HEK293 (cell line): ENCODE results near the gene LIMK2.

ENCODE experiments used
- CTCF ChIA-PET: fragments of 350-600 bp; formaldehyde crosslinking; extraction: SDS; loops from one replicate; lab custom pipeline; 2021; ENCODE audit warnings: antibody characterized with exemption; lab: Yijun Ruan, JAX
- POLR2A ChIA-PET: fragments of 300-600 bp; formaldehyde crosslinking; extraction: SDS; loops from one replicate; lab custom pipeline; 2020; ENCODE audit warnings: antibody characterized with exemption, inconsistent platforms; lab: Yijun Ruan, JAX
- H3K27ac ChIP-seq: fragments of 200-500 bp; sonication (Bioruptor generic); 2 replicates; pipeline ENCODE4 v1.5.1; 2014; ENCODE audit warnings: low read depth, low read length, control low read depth, inconsistent platforms; ENCODE audit errors: extremely low read depth
- H3K36me3 ChIP-seq, 2 experiments: fragments of 200-500 bp in 1 of 2; sonication (Bioruptor generic) in 1 of 2; 1 replicate in 1 of 2; 2 replicates in 1 of 2; pipeline ENCODE4 v1.5.1; 2014 to 2017; ENCODE audit warnings: inconsistent platforms in 2 of 2, low read length in 2 of 2; ENCODE audit not compliant: control insufficient read depth in 2 of 2, insufficient read depth in 1 of 2
- H3K4me1 ChIP-seq: fragments of 200-500 bp; sonication (Bioruptor generic); 2 replicates; pipeline ENCODE4 v1.5.1; 2014; ENCODE audit warnings: mild to moderate bottlenecking, low read length, inconsistent platforms; ENCODE audit not compliant: control insufficient read depth, insufficient read depth
- H3K4me3 ChIP-seq: 2 replicates; pipeline ENCODE4 v1.5.1; 2011; ENCODE audit warnings: low read depth, mild to moderate bottlenecking, control low read depth, low read length, moderate library complexity
- H3K9me3 ChIP-seq: fragments of 200-500 bp; sonication (Bioruptor generic); 2 replicates; pipeline ENCODE4 v1.5.1; 2014; ENCODE audit warnings: low read depth, low read length, inconsistent platforms; ENCODE audit not compliant: control insufficient read depth, insufficient read depth
- OSR2 ChIP-seq: fragments of 450-650 bp; formaldehyde crosslinking; IDR thresholded peaks from 2 replicates; pipeline ENCODE4 v1.5.1; 2016; ENCODE audit warnings: missing biosample characterization, missing genetic modification characterization
- SETDB1 ChIP-seq: IDR thresholded peaks from one replicate; pipeline ENCODE4 v1.6.1; 2017; ENCODE audit warnings: mild to moderate bottlenecking, low read length, moderate library complexity, mixed read lengths; ENCODE audit not compliant: insufficient read length
- SP3 ChIP-seq: fragments of 450-650 bp; formaldehyde crosslinking; IDR thresholded peaks from 2 replicates; pipeline ENCODE4 v1.5.1; 2016; ENCODE audit warnings: missing biosample characterization, missing genetic modification characterization
- TRIM28 ChIP-seq: IDR thresholded peaks from 2 replicates; pipeline ENCODE4 v1.6.1; 2011; ENCODE audit warnings: low read length, control low read depth, borderline replicate concordance
- WT1 ChIP-seq: fragments of 450-650 bp; formaldehyde crosslinking; IDR thresholded peaks from 2 replicates; pipeline ENCODE4 v1.5.1; 2016; ENCODE audit warnings: missing biosample characterization, missing genetic modification characterization
- ZBTB17 ChIP-seq: fragments of 450-650 bp; formaldehyde crosslinking; IDR thresholded peaks from 2 replicates; pipeline ENCODE4 v1.5.1; 2016; ENCODE audit warnings: missing biosample characterization, missing genetic modification characterization
- ZEB2 ChIP-seq: fragments of 450-650 bp; formaldehyde crosslinking; IDR thresholded peaks from 2 replicates; pipeline ENCODE4 v1.5.1; 2016; ENCODE audit warnings: missing biosample characterization, missing genetic modification characterization
- ZIC2 ChIP-seq: fragments of 450-650 bp; formaldehyde crosslinking; IDR thresholded peaks from 2 replicates; pipeline ENCODE4 v1.5.1; 2016; ENCODE audit warnings: missing biosample characterization, missing genetic modification characterization
- ZNF23 ChIP-seq: fragments of 450-650 bp; formaldehyde crosslinking; IDR thresholded peaks from 2 replicates; pipeline ENCODE4 v1.5.1; 2016; ENCODE audit warnings: missing biosample characterization, missing genetic modification characterization, borderline replicate concordance
- ZNF280D ChIP-seq: fragments of 450-650 bp; formaldehyde crosslinking; IDR thresholded peaks from 2 replicates; pipeline ENCODE4 v1.5.1; 2016; ENCODE audit warnings: missing biosample characterization, missing genetic modification characterization
- ZNF341 ChIP-seq: fragments of 450-650 bp; formaldehyde crosslinking; IDR thresholded peaks from 2 replicates; pipeline ENCODE4; 2016; ENCODE audit warnings: low read depth, missing biosample characterization, missing genetic modification characterization
- ZNF366 ChIP-seq: fragments of 450-650 bp; formaldehyde crosslinking; conservative IDR thresholded peaks from 2 replicates; pipeline ENCODE4 v1.5.1; 2016; ENCODE audit warnings: missing biosample characterization, missing genetic modification characterization
- ZNF423 ChIP-seq: fragments of 450-650 bp; formaldehyde crosslinking; IDR thresholded peaks from 2 replicates; pipeline ENCODE4 v1.5.1; 2016; ENCODE audit warnings: missing biosample characterization, missing genetic modification characterization
- ZNF501 ChIP-seq: fragments of 450-650 bp; formaldehyde crosslinking; IDR thresholded peaks from 2 replicates; pipeline ENCODE4 v1.5.1; 2016; ENCODE audit warnings: missing biosample characterization, missing genetic modification characterization
- ZNF513 ChIP-seq: fragments of 450-650 bp; IDR thresholded peaks from 2 replicates; pipeline ENCODE4 v1.5.1; 2018; ENCODE audit warnings: missing biosample characterization, missing genetic modification characterization
- ZNF580 ChIP-seq: fragments of 450-650 bp; formaldehyde crosslinking; IDR thresholded peaks from 2 replicates; pipeline ENCODE4 v1.5.1; 2016; ENCODE audit warnings: missing biosample characterization, missing genetic modification characterization
- ZNF600 ChIP-seq: fragments of 450-650 bp; formaldehyde crosslinking; IDR thresholded peaks from 2 replicates; pipeline ENCODE4 v1.5.1; 2016; ENCODE audit warnings: missing biosample characterization, missing genetic modification characterization
- ZNF660 ChIP-seq: fragments of 450-650 bp; IDR thresholded peaks from 2 replicates; pipeline ENCODE4 v1.5.1; 2018; ENCODE audit warnings: missing biosample characterization, mild to moderate bottlenecking, missing genetic modification characterization
- ZNF664 ChIP-seq: fragments of 450-650 bp; formaldehyde crosslinking; IDR thresholded peaks from 2 replicates; pipeline ENCODE4 v1.5.1; 2016; ENCODE audit warnings: missing biosample characterization, missing genetic modification characterization
- ZNF791 ChIP-seq: fragments of 450-650 bp; formaldehyde crosslinking; IDR thresholded peaks from 2 replicates; pipeline ENCODE4 v1.5.1; 2016; ENCODE audit warnings: missing biosample characterization, missing genetic modification characterization
- TF ChIP-seq, protein P1 (sequence below): fragments of 450-650 bp; formaldehyde crosslinking; IDR thresholded peaks from 2 replicates; pipeline ENCODE4 v1.5.1; 2016; ENCODE audit warnings: missing biosample characterization, missing genetic modification characterization, low read depth
- TF ChIP-seq, protein P2 (sequence below): fragments of 450-650 bp; formaldehyde crosslinking; IDR thresholded peaks from 2 replicates; pipeline ENCODE4 v1.5.1; 2016; ENCODE audit warnings: missing biosample characterization, missing genetic modification characterization
- TF ChIP-seq, protein P3 (sequence below): fragments of 450-650 bp; formaldehyde crosslinking; IDR thresholded peaks from 2 replicates; pipeline ENCODE4; 2016; ENCODE audit warnings: missing biosample characterization, missing genetic modification characterization

Gene LIMK2

GRCh38 chr22:31246687-31247086 lies 34.6 kb downstream of the LIMK2 start (continued):
- TF ChIP-seq, protein P1, sequence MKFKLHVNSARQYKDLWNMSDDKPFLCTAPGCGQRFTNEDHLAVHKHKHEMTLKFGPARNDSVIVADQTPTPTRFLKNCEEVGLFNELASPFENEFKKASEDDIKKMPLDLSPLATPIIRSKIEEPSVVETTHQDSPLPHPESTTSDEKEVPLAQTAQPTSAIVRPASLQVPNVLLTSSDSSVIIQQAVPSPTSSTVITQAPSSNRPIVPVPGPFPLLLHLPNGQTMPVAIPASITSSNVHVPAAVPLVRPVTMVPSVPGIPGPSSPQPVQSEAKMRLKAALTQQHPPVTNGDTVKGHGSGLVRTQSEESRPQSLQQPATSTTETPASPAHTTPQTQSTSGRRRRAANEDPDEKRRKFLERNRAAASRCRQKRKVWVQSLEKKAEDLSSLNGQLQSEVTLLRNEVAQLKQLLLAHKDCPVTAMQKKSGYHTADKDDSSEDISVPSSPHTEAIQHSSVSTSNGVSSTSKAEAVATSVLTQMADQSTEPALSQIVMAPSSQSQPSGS (tag by site-specific recombination) = peak; percentile 69; the same call in 1 of the 2 replicates
- TF ChIP-seq ZNF664 (tag by site-specific recombination) (peak; percentile 85; the same call in 1 of the 2 replicates), OSR2 (tag by site-specific recombination) (peak; percentile 31; the same call in 1 of the 2 replicates), ZEB2 (tag by site-specific recombination) (peak; percentile 52; the same call in 1 of the 2 replicates)

- H3K36me3 ChIP-seq = no peaks in the 10 kb centered on the region
- CTCF ChIA-PET = interaction anchor here (0.9 to 6.3 kb wide), 5 partner anchors 22 to 65 kb away, joined by 3 to 41 read pairs (median 6); partner anchors contain the start of gene LIMK2
- TF ChIP-seq, protein P2, sequence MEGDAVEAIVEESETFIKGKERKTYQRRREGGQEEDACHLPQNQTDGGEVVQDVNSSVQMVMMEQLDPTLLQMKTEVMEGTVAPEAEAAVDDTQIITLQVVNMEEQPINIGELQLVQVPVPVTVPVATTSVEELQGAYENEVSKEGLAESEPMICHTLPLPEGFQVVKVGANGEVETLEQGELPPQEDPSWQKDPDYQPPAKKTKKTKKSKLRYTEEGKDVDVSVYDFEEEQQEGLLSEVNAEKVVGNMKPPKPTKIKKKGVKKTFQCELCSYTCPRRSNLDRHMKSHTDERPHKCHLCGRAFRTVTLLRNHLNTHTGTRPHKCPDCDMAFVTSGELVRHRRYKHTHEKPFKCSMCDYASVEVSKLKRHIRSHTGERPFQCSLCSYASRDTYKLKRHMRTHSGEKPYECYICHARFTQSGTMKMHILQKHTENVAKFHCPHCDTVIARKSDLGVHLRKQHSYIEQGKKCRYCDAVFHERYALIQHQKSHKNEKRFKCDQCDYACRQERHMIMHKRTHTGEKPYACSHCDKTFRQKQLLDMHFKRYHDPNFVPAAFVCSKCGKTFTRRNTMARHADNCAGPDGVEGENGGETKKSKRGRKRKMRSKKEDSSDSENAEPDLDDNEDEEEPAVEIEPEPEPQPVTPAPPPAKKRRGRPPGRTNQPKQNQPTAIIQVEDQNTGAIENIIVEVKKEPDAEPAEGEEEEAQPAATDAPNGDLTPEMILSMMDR (tag by site-specific recombination) = no peak
- no peak for TF ChIP-seq ZNF23 (tag by site-specific recombination)
- TF ChIP-seq, all 188 proteins: peak for 0
- peaks cover 2% of the 10 kb centered on the region; the same call in 1 of the 2 replicates for H3K4me1 ChIP-seq
- no peaks in the 10 kb centered on the region for H3K9me3 ChIP-seq
- POLR2A ChIA-PET = interaction anchor here (0.7 to 1.3 kb wide), 2 partner anchors 25 to 69 kb away, joined by 4 read pairs; no protein-coding TSS in a partner anchor
- H3K4me3 ChIP-seq = no peak overlapping the region
- H3K27ac ChIP-seq = no peak overlapping the region
Measured at GRCh38 chr22:31247726-31248125, 35.6 kb downstream of the LIMK2 start.

- peak overlapping the region; percentile 21; the same call in 1 of the 2 replicates for H3K27ac ChIP-seq
- CTCF ChIA-PET = interaction anchor here (0.9 to 6.3 kb wide), 5 partner anchors 22 to 65 kb away, joined by 3 to 41 read pairs (median 6); partner anchors contain the start of gene LIMK2
- H3K4me3 ChIP-seq = no peak overlapping the region
- peaks cover 2% of the 10 kb centered on the region; the same call in 1 of the 2 replicates for H3K4me1 ChIP-seq
- POLR2A ChIA-PET = interaction anchor here (0.7 to 1.3 kb wide), 2 partner anchors 25 to 70 kb away, joined by 4 read pairs; no protein-coding TSS in a partner anchor
- H3K36me3 ChIP-seq = no peaks in the 10 kb centered on the region
- H3K9me3 ChIP-seq = no peaks in the 10 kb centered on the region
- no peak for TF ChIP-seq ZNF423 (tag by site-specific recombination)
- TF ChIP-seq SP3 (tag by site-specific recombination) = peak; percentile 62
- TF ChIP-seq TRIM28 = peak; percentile 63; the same call in 1 of the 2 replicates
- TF ChIP-seq ZNF600 (tag by site-specific recombination) = peak; percentile 64
- TF ChIP-seq, protein P3, sequence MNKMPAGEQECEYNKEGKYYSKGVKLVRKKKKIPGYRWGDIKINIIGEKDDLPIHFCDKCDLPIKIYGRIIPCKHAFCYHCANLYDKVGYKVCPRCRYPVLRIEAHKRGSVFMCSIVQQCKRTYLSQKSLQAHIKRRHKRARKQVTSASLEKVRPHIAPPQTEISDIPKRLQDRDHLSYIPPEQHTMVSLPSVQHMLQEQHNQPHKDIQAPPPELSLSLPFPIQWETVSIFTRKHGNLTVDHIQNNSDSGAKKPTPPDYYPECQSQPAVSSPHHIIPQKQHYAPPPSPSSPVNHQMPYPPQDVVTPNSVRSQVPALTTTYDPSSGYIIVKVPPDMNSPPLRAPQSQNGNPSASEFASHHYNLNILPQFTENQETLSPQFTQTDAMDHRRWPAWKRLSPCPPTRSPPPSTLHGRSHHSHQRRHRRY = no peak
- TF ChIP-seq ZNF580 (tag by site-specific recombination) = no peak
- no peak for TF ChIP-seq ZNF280D (tag by site-specific recombination)
- TF ChIP-seq ZNF501 (tag by site-specific recombination) = no peak
- peak; percentile 59 for TF ChIP-seq ZNF513 (tag by site-specific recombination)
- no peak for TF ChIP-seq ZNF791 (tag by site-specific recombination)
- 0 out of 2 replicates have a peak, but pooled peaks have one; percentile 36 for TF ChIP-seq ZNF341 (tag by site-specific recombination)
- TF ChIP-seq WT1 (tag by site-specific recombination) = no peak
- TF ChIP-seq ZNF366 (tag by site-specific recombination) = no peak
- peak; percentile 70 for TF ChIP-seq ZBTB17
- TF ChIP-seq ZIC2 (tag by site-specific recombination) = peak; percentile 43; the same call in 1 of the 2 replicates
- no peak for TF ChIP-seq SETDB1
- no peak for TF ChIP-seq ZNF660 (tag by site-specific recombination)
Measured at GRCh38 chr22:31248138-31248745, 36.1 kb downstream of the LIMK2 start.
